ENCODE measurements around the gene ANAPC2.

The ANAPC2 gene

DNA sequence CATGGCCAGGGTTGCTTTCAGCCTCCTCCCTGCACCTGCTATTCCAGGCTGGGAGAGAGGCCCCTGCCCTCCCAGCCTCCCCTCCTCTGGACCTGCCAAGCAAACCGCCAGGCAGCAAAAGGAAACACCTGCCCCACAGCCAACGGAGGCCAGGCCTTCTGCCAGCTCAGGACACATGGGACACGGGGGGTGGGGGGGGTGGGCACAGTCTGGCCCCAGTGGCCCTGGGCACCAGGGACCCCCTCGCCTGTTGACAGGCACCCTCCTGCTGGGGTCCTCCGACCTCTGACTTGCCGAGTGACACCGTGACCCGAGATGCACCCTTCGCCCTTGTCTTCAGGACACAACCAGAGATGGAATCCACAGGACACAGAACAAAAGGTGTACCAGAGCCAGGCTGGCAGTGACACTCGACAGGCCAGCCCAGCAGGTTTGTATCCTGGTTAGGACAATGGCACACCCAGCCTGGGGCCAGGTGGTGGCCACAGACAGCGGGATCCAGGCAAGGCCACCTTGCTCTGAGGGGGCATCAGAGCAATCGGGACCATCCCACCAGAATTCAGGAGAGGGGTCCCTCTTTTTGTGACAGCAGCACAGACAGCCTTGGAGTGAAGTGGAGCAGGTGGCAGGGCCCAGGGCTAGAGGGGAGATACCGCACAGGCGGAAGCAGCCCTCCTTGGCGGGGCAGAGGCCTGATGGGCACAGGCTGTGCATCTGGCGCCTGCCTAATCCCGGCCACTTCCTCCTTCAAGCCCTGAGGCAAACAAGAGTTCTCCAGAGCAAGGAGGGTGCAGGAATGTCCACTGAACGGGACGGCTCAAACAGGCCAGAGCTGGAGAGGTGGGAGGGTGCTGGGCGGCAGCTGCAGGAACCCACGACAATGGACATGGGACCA lies 15.2 kb downstream of the ANAPC2 start:
- TF ChIP-seq, protein P1, sequence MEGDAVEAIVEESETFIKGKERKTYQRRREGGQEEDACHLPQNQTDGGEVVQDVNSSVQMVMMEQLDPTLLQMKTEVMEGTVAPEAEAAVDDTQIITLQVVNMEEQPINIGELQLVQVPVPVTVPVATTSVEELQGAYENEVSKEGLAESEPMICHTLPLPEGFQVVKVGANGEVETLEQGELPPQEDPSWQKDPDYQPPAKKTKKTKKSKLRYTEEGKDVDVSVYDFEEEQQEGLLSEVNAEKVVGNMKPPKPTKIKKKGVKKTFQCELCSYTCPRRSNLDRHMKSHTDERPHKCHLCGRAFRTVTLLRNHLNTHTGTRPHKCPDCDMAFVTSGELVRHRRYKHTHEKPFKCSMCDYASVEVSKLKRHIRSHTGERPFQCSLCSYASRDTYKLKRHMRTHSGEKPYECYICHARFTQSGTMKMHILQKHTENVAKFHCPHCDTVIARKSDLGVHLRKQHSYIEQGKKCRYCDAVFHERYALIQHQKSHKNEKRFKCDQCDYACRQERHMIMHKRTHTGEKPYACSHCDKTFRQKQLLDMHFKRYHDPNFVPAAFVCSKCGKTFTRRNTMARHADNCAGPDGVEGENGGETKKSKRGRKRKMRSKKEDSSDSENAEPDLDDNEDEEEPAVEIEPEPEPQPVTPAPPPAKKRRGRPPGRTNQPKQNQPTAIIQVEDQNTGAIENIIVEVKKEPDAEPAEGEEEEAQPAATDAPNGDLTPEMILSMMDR (conservative IDR thresholded peaks at IDR 0.05; ENCODE audit: low read length): no peak
- no peak for DNase-seq (ENCODE audit: low read depth)
- H3K4me3 ChIP-seq (ENCODE audit: low read length): no peak overlapping the region

DNA sequence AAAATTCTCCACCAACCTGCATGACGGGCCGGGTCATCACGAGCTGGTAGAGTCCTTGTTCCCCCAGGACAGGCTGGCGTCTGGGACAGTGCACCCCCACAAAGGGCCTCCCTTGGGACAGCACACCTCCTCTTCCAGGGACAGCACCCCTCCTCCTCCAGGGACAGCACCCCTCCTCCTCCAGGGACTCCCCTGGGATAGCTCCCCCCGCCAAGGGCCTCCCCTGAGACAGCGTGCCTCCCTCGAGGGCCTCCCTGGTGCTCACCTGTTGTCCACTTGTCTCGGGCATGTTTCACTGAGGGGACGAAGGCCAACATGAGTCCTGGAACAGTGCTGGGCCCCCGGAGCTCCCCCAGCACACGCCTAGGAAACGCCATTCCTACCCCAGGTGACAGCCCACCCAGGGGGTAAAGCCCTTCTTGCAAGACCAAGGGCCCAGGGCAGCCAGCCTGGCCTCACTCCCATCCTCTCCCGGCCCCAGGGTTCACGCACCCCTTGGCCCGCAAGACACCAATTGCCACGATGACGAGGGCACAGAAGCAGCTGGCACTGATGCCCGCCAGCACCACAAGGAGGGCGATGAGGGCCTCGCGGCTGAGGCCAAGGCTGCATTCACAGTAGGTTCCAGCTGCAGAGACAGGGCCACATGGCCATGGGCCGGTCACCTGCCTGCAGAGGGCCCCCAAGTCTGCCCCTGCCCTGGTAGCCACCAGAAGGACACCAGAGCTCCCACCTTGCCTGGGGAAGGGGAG lies 17.0 kb downstream of the ANAPC2 start:
- DNase-seq (ENCODE audit: low read depth): no peak
- H3K4me3 ChIP-seq (ENCODE audit: low read length): no peak overlapping the region
- TF ChIP-seq, protein P1 (conservative IDR thresholded peaks at IDR 0.05; ENCODE audit: low read length): no peak

DNA sequence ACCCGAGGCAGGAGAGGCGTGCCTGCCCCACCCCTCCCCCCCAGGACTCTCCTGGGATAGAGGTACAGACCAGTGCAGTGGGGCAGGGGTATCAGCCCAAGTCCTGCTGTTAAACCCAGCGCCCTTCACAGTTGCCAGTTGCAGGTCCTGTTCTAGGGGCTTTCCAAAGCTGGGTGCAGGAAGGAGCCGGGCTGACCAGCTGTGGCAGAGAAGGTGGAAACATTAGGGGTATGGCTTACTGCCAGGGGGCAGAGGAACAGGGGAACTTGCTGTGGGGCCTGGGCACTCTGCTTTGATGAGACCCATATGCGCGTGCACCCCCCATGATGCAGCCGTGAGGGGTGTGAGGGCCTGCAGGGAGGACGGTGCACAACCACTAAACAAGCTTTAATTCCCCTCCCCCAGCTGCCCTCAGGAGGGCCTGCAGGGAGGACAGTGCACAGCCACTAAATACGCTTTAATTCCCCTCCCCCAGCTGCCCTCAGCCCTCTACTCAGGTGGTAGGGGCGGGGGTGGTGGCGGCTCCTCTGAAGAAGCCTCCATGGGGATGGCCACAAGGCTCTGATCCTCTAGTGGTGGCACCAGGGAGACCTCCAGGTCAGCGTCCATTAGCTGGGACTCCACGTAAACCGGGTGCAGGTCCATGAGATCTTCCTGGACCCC lies 17.7 kb downstream of the ANAPC2 start:
- no peak for DNase-seq (ENCODE audit: low read depth)
- no peak overlapping the region for H3K4me3 ChIP-seq (ENCODE audit: low read length)
- TF ChIP-seq, protein P1 (conservative IDR thresholded peaks at IDR 0.05; ENCODE audit: low read length): no peak

DNA sequence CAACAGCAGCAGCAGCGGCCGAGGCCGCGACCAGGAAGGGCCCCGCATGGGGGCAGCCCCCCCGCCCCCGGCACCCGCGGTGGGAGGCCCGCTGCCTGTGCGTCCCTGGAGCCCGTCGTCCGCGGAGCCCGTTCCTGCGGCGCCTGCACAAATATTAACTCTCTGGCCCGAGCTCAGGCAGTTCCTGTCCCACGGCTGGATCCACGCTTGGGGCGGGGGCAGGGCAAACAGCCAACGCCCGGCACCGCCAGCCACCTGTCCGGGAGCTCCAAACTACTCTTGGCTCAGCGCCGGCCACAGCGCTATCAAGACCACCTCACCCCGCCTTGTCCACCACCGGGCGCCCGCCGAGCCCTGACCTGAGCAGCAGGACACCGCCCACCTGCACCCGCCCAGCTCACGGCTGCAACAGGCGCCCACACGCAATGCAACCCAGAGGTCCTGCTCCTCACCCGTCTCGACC lies 18.4 kb downstream of the ANAPC2 start, which contains the start of gene LRRC26:
Gene LRRC26 (minus strand): TSS at position 156 of the 463 bp plus-strand sequence. CDS start 108 bp downstream, at position 48.
- no peak within 1 kb of the TSS for H3K4me3 ChIP-seq (ENCODE audit: low read length)
- TF ChIP-seq, protein P1 (conservative IDR thresholded peaks at IDR 0.05; ENCODE audit: low read length): no peak
- no peak for DNase-seq (ENCODE audit: low read depth)

DNA sequence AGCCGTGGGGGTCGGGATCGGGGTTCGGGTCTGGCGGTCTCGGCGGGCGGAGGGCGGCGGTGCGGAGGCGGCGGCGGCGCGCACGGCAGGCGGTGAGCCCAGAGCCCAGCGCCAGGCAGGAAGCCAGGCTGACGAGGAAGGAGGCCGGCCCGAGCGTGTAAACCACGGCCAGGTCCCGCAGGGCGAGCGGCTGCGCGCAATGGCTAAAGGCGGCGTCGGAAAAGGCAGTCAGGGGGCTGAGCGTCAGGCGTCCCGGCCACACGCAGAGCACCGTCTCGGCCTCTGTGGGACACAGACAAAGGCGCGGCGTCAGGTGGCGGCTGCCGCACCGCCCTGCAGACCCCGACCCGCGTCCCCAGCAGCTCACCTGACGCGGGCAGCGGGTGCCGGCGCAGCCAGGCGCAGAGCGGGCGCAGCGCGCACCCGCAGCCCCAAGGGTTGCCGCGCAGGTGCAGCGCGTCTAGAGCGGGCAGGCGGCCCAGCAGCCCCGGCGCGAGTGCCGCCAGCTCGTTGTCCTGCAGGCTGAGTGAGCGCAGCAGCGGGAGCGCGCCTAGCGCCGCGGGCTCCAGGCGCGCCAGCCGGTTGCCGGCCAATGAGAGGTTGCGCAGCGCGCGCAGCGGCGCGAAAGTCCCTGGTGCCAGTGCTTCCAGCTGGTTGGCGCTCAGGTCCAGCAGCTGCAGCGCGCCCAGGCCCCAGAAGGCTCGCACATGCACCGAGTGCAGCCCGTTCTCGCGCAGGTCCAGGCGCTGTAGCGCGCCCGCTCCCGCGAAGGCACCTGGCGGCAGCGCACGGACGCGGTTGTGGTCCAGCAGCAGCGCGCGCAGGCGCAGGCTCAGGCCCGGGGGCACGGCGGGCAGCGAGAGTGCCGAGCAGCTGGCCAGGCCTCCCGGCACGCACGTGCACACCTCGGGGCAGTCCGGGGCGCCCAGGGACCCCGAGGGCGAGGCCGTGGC lies 19.2 kb downstream of the ANAPC2 start:
- DNase-seq (ENCODE audit: low read depth): no peak
- TF ChIP-seq, protein P1 (conservative IDR thresholded peaks at IDR 0.05; ENCODE audit: low read length): no peak
- H3K4me3 ChIP-seq (ENCODE audit: low read length): no peak overlapping the region

DNA sequence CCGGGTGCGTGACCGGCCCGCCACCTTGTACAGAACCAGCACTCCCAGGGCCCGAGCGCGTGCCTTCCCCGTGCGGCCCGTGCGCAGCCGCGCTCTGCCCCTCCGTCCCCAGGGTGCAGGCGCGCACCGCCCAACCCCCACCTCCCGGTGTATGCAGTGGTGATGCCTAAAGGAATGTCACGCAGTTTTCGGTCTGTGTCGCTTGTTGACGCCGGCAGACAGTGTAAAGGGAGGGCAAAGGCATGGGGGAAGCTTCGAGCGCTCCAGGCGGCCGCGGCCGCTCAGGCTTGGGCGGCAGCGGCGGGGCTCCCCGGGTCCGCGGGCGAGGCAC lies 19.8 kb downstream of the ANAPC2 start:
- H3K4me3 ChIP-seq (ENCODE audit: low read length): no peak overlapping the region
- no peak for DNase-seq (ENCODE audit: low read depth)
- TF ChIP-seq, protein P1 (conservative IDR thresholded peaks at IDR 0.05; ENCODE audit: low read length): no peak

All from AG10803 (cell line).